Kidney (tissue), 14 donors: ENCODE results near the gene PHACTR1. TPM values are rescaled to one million over a fixed set of nuclear protein-coding genes. Genes with fewer than 3 reads are reported as not detected.

Source experiments
- DNase-seq, 5 donors: peaks; one replicate each; pipeline ENCODE4 v3.0.0-alpha.2; 2013 to 2020
- FAIRE-seq: peaks from 2 replicates; lab custom pipeline; 2012; peaks lifted over from hg19 to GRCh38; lab: Jason Lieb, UNC
- H3K27ac ChIP-seq, 2 donors: one replicate each; pipeline ENCODE4 v1.7.0; 2013; ENCODE audit warnings: low read depth in 2 of 2, low read length in 2 of 2, inconsistent platforms in 1 of 2
- H3K27me3 ChIP-seq: one replicate; pipeline ENCODE4 v1.7.1; 2013; ENCODE audit warnings: low read length, inconsistent platforms; ENCODE audit not compliant: control insufficient read depth, insufficient read depth
- H3K36me3 ChIP-seq, 3 donors: one replicate each; pipeline versions ENCODE4 v1.7.0 to v1.7.1; 2013; ENCODE audit warnings: low read length in 3 of 3, control low read depth in 1 of 3, inconsistent platforms in 1 of 3; ENCODE audit not compliant: insufficient read depth in 3 of 3, control insufficient read depth in 2 of 3
- H3K4me1 ChIP-seq, 3 donors: one replicate each; pipeline versions ENCODE4 v1.7.0 to v1.7.1; 2013; ENCODE audit warnings: low read length in 3 of 3, inconsistent platforms in 1 of 3, low read depth in 1 of 3; ENCODE audit not compliant: control insufficient read depth in 2 of 3, insufficient read depth in 2 of 3
- H3K4me3 ChIP-seq, 3 donors: one replicate each; pipeline versions ENCODE4 v1.7.0 to v1.8.1; 2013; ENCODE audit warnings: low read length in 3 of 3, control low read depth in 1 of 3, inconsistent platforms in 1 of 3
- H3K9ac ChIP-seq, 3 donors: one replicate each; pipeline versions ENCODE4 v1.7.0 to v1.7.1; 2013; ENCODE audit warnings: low read length in 3 of 3, control low read depth in 1 of 3, inconsistent platforms in 1 of 3
- H3K9me3 ChIP-seq, 3 donors: one replicate each; pipeline versions ENCODE4 v1.7.0 to v1.7.1; 2013; ENCODE audit warnings: low read length in 3 of 3, control low read depth in 1 of 3, inconsistent platforms in 1 of 3; ENCODE audit not compliant: control insufficient read depth in 2 of 3, insufficient read depth in 1 of 3
- CTCF ChIP-seq: IDR thresholded peaks from 3 replicates; pipeline ENCODE4 v1.5.1; 2012; ENCODE audit warnings: mild to moderate bottlenecking, moderate library complexity, borderline replicate concordance; ENCODE audit not compliant: insufficient read depth; ENCODE audit errors: extremely low read depth
- intact Hi-C: fragments of 100-400 bp; cut with DNase I; formaldehyde crosslinking; loops from one replicate; pipeline ENCODE4 v1.11.1; 2022
- polyA plus RNA-seq: library from polyadenylated mRNA; stranded (reverse); fragments of 350-450 nt; fragmentation: Illumina TruSeq; extraction: RNeasy Lipid Tissue Mini Kit (QIAGEN cat#74804); gene quantifications from one replicate; pipeline ENCODE4 v1.2.3, GENCODE V29; 2014; ENCODE audit warnings: low read depth, low replicate concordance; ENCODE audit not compliant: insufficient read depth
- total RNA-seq: library from RNA; stranded (reverse); fragmentation: NEBNext Ultra II Directional; extraction: Animal tissue kit (Norgen Biotek cat#: 25700); gene quantifications from one replicate; pipeline ENCODE4 v1.2.1, GENCODE V29; 2021
- donor health status: control.
- donor health status: control.
- donor health status: control.
- donor health status: control.
- donor health status: control.
- donor health status: DM: yes; HTN: yes; CAD: no.
- donor health status: Normal renal cell carcinoma (clear cell type).

PHACTR1 gene
- total and polyA plus RNA-seq, 2 donors from 2014 or later: 3.3 to 33.6 TPM

- no peak for TF ChIP-seq CTCF
- H3K4me3 ChIP-seq: no peak overlapping the region
- H3K4me1 ChIP-seq: no peaks in the 10 kb centered on the region
- no peaks in the 10 kb centered on the region for H3K27me3 ChIP-seq
- intact Hi-C loops: no loop called here
- H3K9me3 ChIP-seq: no peaks in the 10 kb centered on the region
- H3K36me3 ChIP-seq: no peaks in the 10 kb centered on the region
- no peak overlapping the region for H3K9ac ChIP-seq
- DNase-seq (no peak), FAIRE-seq (no peak)
- no peak overlapping the region for H3K27ac ChIP-seq
Observed at GRCh38 chr6:12967686-12968085, 251.1 kb downstream of the PHACTR1 start.

GRCh38 chr6:12968290-12968689, 251.7 kb downstream of the PHACTR1 start:
- Histone ChIP-seq H3K4me1 (no peaks in the 10 kb centered on the region), H3K4me3 (no peak overlapping the region), H3K27me3 (no peaks in the 10 kb centered on the region), H3K36me3 (no peaks in the 10 kb centered on the region), H3K9me3 (no peaks in the 10 kb centered on the region), H3K9ac (no peak overlapping the region), H3K27ac (no peak overlapping the region)
- peak in 1 of 5 donors; percentile 21 for DNase-seq
- intact Hi-C loops: no loop called here
- no peak for FAIRE-seq
- no peak for TF ChIP-seq CTCF

GRCh38 chr6:12968839-12969558, 252.4 kb downstream of the PHACTR1 start:
- no peaks in the 10 kb centered on the region for H3K4me1 ChIP-seq
- no peak for DNase-seq
- no peak for FAIRE-seq
- no peak for TF ChIP-seq CTCF
- H3K4me3 ChIP-seq: no peak overlapping the region
- H3K27me3 ChIP-seq: no peaks in the 10 kb centered on the region
- H3K27ac ChIP-seq: no peak overlapping the region
- intact Hi-C loops: no loop called here
- no peaks in the 10 kb centered on the region for H3K9me3 ChIP-seq
- no peak overlapping the region for H3K9ac ChIP-seq
- H3K36me3 ChIP-seq: no peaks in the 10 kb centered on the region
